Kidney (tissue), 14 donors: ENCODE measurements around the gene AMH. TPM values are rescaled to one million over a fixed set of nuclear protein-coding genes. Genes with fewer than 3 reads are reported as not detected.

ENCODE experiments used
- DNase-seq, 5 donors: peaks; one replicate each; pipeline ENCODE4 v3.0.0-alpha.2; 2013 to 2020
- FAIRE-seq: peaks from 2 replicates; lab custom pipeline; 2012; peaks lifted over from hg19 to GRCh38; lab: Jason Lieb, UNC
- H3K27ac ChIP-seq, 2 donors: one replicate each; pipeline ENCODE4 v1.7.0; 2013; ENCODE audit warnings: low read depth in 2 of 2, low read length in 2 of 2, inconsistent platforms in 1 of 2
- H3K27me3 ChIP-seq: one replicate; pipeline ENCODE4 v1.7.1; 2013; ENCODE audit warnings: low read length, inconsistent platforms; ENCODE audit not compliant: control insufficient read depth, insufficient read depth
- H3K36me3 ChIP-seq, 3 donors: one replicate each; pipeline versions ENCODE4 v1.7.0 to v1.7.1; 2013; ENCODE audit warnings: low read length in 3 of 3, control low read depth in 1 of 3, inconsistent platforms in 1 of 3; ENCODE audit not compliant: insufficient read depth in 3 of 3, control insufficient read depth in 2 of 3
- H3K4me1 ChIP-seq, 3 donors: one replicate each; pipeline versions ENCODE4 v1.7.0 to v1.7.1; 2013; ENCODE audit warnings: low read length in 3 of 3, inconsistent platforms in 1 of 3, low read depth in 1 of 3; ENCODE audit not compliant: control insufficient read depth in 2 of 3, insufficient read depth in 2 of 3
- H3K4me3 ChIP-seq, 3 donors: one replicate each; pipeline versions ENCODE4 v1.7.0 to v1.8.1; 2013; ENCODE audit warnings: low read length in 3 of 3, control low read depth in 1 of 3, inconsistent platforms in 1 of 3
- H3K9ac ChIP-seq, 3 donors: one replicate each; pipeline versions ENCODE4 v1.7.0 to v1.7.1; 2013; ENCODE audit warnings: low read length in 3 of 3, control low read depth in 1 of 3, inconsistent platforms in 1 of 3
- H3K9me3 ChIP-seq, 3 donors: one replicate each; pipeline versions ENCODE4 v1.7.0 to v1.7.1; 2013; ENCODE audit warnings: low read length in 3 of 3, control low read depth in 1 of 3, inconsistent platforms in 1 of 3; ENCODE audit not compliant: control insufficient read depth in 2 of 3, insufficient read depth in 1 of 3
- CTCF ChIP-seq: IDR thresholded peaks from 3 replicates; pipeline ENCODE4 v1.5.1; 2012; ENCODE audit warnings: mild to moderate bottlenecking, moderate library complexity, borderline replicate concordance; ENCODE audit not compliant: insufficient read depth; ENCODE audit errors: extremely low read depth
- intact Hi-C: fragments of 100-400 bp; cut with DNase I; formaldehyde crosslinking; loops from one replicate; pipeline ENCODE4 v1.11.1; 2022
- polyA plus RNA-seq: library from polyadenylated mRNA; stranded (reverse); fragments of 350-450 nt; fragmentation: Illumina TruSeq; extraction: RNeasy Lipid Tissue Mini Kit (QIAGEN cat#74804); gene quantifications from one replicate; pipeline ENCODE4 v1.2.3, GENCODE V29; 2014; ENCODE audit warnings: low read depth, low replicate concordance; ENCODE audit not compliant: insufficient read depth
- total RNA-seq: library from RNA; stranded (reverse); fragmentation: NEBNext Ultra II Directional; extraction: Animal tissue kit (Norgen Biotek cat#: 25700); gene quantifications from one replicate; pipeline ENCODE4 v1.2.1, GENCODE V29; 2021
- donor health status: control.
- donor health status: control.
- donor health status: control.
- donor health status: control.
- donor health status: control.
- donor health status: DM: yes; HTN: yes; CAD: no.
- donor health status: Normal renal cell carcinoma (clear cell type).

The AMH gene
- total and polyA plus RNA-seq, 2 donors from 2014 or later, result 0.60 to 1.0 TPM

GRCh38 chr19:2268480-2268830 is 19.3 kb downstream of the AMH start:
- DNase-seq (no peak), FAIRE-seq (no peak)
- intact Hi-C loops, result no loop called here
- H3K27me3 ChIP-seq, result no peaks in the 10 kb centered on the region
- peaks cover 0 to 18% (median 2%) of the 10 kb centered on the region in 3 donors for H3K4me1 ChIP-seq
- no peaks in the 10 kb centered on the region for H3K9me3 ChIP-seq
- no peak overlapping the region for H3K27ac ChIP-seq
- H3K9ac ChIP-seq, result peak overlapping the region in 1 of 3 donors; percentile 22
- H3K36me3 ChIP-seq, result peaks cover 0 to 13% (median 0%) of the 10 kb centered on the region in 3 donors
- TF ChIP-seq CTCF, result no peak
- peak overlapping the region; percentile 54 to 77 (median 56) for H3K4me3 ChIP-seq

DNA sequence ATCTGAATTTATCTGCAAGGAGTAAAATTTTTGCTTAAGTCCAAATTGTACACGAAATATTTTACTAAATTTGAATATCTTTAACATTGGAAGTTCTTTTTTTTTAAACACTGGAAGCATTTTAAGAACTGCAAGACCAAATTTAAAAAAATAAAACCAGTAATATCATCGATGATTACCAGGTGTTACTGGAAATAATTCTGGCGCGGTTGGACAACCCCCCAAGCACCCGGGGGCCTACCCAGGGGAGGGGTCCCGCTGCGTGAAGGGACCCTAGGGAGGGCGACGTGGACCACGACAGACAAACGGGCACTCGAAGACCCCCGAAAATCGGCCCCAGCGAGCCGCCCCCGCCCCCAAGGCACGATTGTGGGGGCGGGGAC is 19.7 kb downstream of the AMH start:
- Histone ChIP-seq H3K4me1 (peaks cover 0 to 20% (median 4%) of the 10 kb centered on the region in 3 donors), H3K9ac (peak overlapping the region in 1 of 3 donors; percentile 22), H3K36me3 (peaks cover 0 to 14% (median 0%) of the 10 kb centered on the region in 3 donors), H3K27ac (no peak overlapping the region), H3K4me3 (peak overlapping the region; percentile 54 to 77 (median 56)), H3K27me3 (no peaks in the 10 kb centered on the region), H3K9me3 (no peaks in the 10 kb centered on the region)
- TF ChIP-seq CTCF, result no peak
- FAIRE-seq, result no peak
- intact Hi-C loops, result no loop called here
- no peak for DNase-seq

DNA sequence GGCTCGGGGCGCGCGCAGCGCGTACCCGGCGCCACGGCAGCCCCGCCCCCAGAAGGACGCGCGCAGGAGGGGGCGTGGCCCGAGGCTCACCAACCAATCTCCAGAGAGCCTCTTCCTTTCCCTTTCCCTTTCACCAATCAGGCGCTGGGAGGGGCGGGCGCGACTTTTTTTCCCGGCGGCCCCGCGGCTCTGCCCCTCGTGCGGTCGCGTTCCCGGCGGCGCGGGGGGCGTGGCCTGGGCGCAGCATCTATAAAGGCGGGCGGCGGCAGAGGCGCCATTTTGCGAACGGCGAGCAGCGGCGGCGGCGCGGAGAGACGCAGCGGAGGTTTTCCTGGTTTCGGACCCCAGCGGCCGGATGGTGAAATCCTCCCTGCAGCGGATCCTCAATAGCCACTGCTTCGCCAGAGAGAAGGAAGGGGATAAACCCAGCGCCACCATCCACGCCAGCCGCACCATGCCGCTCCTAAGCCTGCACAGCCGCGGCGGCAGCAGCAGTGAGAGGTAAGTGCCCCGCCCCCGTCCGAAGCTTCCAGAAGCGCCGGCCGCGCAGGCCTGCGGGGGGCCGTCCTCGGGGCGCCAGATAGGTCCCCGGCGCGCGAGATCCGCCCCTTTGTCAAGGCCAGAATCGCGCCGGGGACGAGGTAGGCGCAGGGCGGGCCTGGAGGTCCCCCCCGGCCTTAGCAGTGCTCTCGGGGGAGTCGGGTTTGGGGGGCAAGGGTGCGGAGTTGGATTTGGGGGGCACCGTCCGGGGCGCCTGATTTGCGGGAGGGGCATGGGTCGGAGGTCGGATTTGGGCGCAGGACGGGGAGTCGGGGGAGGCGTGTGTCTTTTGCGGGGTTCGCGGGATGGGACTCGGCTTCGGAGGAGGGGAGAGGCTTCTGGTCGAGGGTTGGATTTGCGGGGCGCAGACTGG is 20.4 kb downstream of the AMH start:
- Histone ChIP-seq H3K27me3 (no peaks in the 10 kb centered on the region), H3K4me1 (peaks cover 0 to 24% (median 4%) of the 10 kb centered on the region in 3 donors), H3K36me3 (peaks cover 0 to 14% (median 0%) of the 10 kb centered on the region in 3 donors), H3K27ac (peak overlapping the region; percentile 98), H3K4me3 (peak overlapping the region; percentile 78 to 90 (median 85)), H3K9me3 (no peaks in the 10 kb centered on the region), H3K9ac (peak overlapping the region; percentile 45 to 93 (median 76))
- TF ChIP-seq CTCF, result peak; percentile 13
- intact Hi-C loops, result no loop called here
- DNase-seq (peak; percentile 97 to 99 (median 99)), FAIRE-seq (no peak)
